Measurements from ENCODE around the gene HOXD9. TPM values are rescaled to one million over a fixed set of nuclear protein-coding genes. Genes with fewer than 3 reads are reported as not detected.
A peak's percentile ranks its signal among the peaks of the same experiment; 100 is the strongest.

HOXD9 gene
- total and polyA plus RNA-seq, 2 of the 8 experiments (the other 6 are each of a cell fraction or from before 2014, with no cell fraction given): not detected

GRCh38 chr2:176105730-176106580 is 16.6 kb upstream of the HOXD9 start:
- Histone ChIP-seq H3K4me3 (ENCODE audit: extremely low read depth in 1 of 4, insufficient read depth in 2 of 4, low read depth in 3 of 4, low read length in 4 of 4) (peak overlapping the region in 1 of 4 experiments; percentile 50; a peak in 3 of 8 replicates), H2AK5ac (ENCODE audit: low read depth, low read length) (0 out of 2 replicates have a peak overlapping the region, but pooled peaks have one; percentile 92), H2BK15ac (ENCODE audit: low read length) (peak overlapping the region; percentile 88; the same call in 1 of the 2 replicates), H3K56ac (replicated peaks; ENCODE audit: insufficient read length, low read depth, low read length) (no peak overlapping the region), H3K4ac (replicated peaks; ENCODE audit: insufficient read length, low read depth, low read length) (no peak overlapping the region), H3K9ac (replicated peaks in 1 of 4; ENCODE audit: extremely low read depth in 1 of 4, low read depth in 3 of 4, low read length in 3 of 4) (no peak overlapping the region), H3K4me2 (ENCODE audit: insufficient read depth in 1 of 2, low read depth in 2 of 2, low read length in 2 of 2) (peak overlapping the region; percentile 7 to 67; a peak in 3 of 4 replicates), H2BK12ac (ENCODE audit: low read depth, low read length) (peak overlapping the region; percentile 94; the same call in 1 of the 2 replicates), H3K18ac (ENCODE audit: extremely low read depth, low read length) (no peak overlapping the region; the same call in 1 of the 2 replicates), H3K23ac (ENCODE audit: insufficient read length) (no peak overlapping the region), H2AFZ (ENCODE audit: low read length) (no peak overlapping the region), H3K4me1 (replicated peaks in 1 of 4; ENCODE audit: control insufficient read depth in 3 of 4, insufficient read depth in 4 of 4, low read length in 3 of 4) (peaks cover 0 to 21% (median 10%) of the 10 kb centered on the region in 4 experiments; a peak in 5 of 7 replicates), H3K27ac (ENCODE audit: low read depth, low read length) (no peak overlapping the region), H4K91ac (replicated peaks; ENCODE audit: insufficient read length, low read length) (peak overlapping the region; percentile 47), H4K20me1 (replicated peaks in 1 of 2; ENCODE audit: control insufficient read depth in 1 of 2, insufficient read depth in 2 of 2, low read length in 2 of 2) (peaks cover 13 to 47% of the 10 kb centered on the region in 2 experiments), H4K5ac (ENCODE audit: insufficient read length, low read depth, low read length) (no peak overlapping the region), H2BK20ac (ENCODE audit: low read length) (peak overlapping the region; percentile 93), H3K79me1 (ENCODE audit: low read depth, low read length) (no peaks in the 10 kb centered on the region), H3K23me2 (ENCODE audit: low read depth, low read length) (0 out of 2 replicates have a peak, but pooled peaks cover 2% of the 10 kb centered on the region), H3K14ac (ENCODE audit: insufficient read length) (no peak overlapping the region), H3K27me3 (replicated peaks in 1 of 4; ENCODE audit: control insufficient read depth in 3 of 4, extremely low read depth in 1 of 4, insufficient read depth in 3 of 4, low read length in 3 of 4) (peaks cover 98 to 99% (median 99%) of the 10 kb centered on the region in 4 experiments), H3K79me2 (ENCODE audit: control insufficient read depth in 1 of 2, insufficient read depth in 2 of 2, low read length in 2 of 2) (no peaks in the 10 kb centered on the region), H2BK5ac (ENCODE audit: low read depth, low read length) (no peak overlapping the region), H3K9me3 (ENCODE audit: insufficient read depth in 2 of 2, low read depth in 1 of 2, low read length in 1 of 2) (no peaks in the 10 kb centered on the region), H2BK120ac (replicated peaks; ENCODE audit: low read depth, low read length) (no peak overlapping the region), H4K8ac (ENCODE audit: extremely low read depth, insufficient read depth, low read length) (no peak overlapping the region), H3K36me3 (ENCODE audit: control insufficient read depth in 2 of 4, insufficient read depth in 4 of 4, low read length in 3 of 4) (peaks cover 0 to 4% (median 0%) of the 10 kb centered on the region in 4 experiments; a peak in 1 of 8 replicates)
- ChIA-PET CTCF (ENCODE audit: partially characterized antibody) (interaction anchor here (0.6 to 4.6 kb wide), 8 partner anchors 8 to 1922 kb away, joined by 3 to 20 read pairs (median 6); no protein-coding TSS in a partner anchor), POLR2A (ENCODE audit: partially characterized antibody) (interaction anchor here (1.1 to 2.5 kb wide), 2 partner anchors 9 to 12 kb away, joined by 4 to 12 read pairs; no protein-coding TSS in a partner anchor)
- FAIRE-seq: no peak
- WGBS, 2 experiments (ENCODE audit: extremely low coverage in 1 of 2, insufficient coverage in 1 of 2, insufficient read length in 1 of 2, insufficient replicate concordance in 2 of 2, low coverage in 1 of 2, low lambda C conversion rate in 2 of 2, missing lambda C conversion rate in 1 of 2): 8% methylated on average over 24 of the region's 25 CpGs; no CpG with 5 or more reads in 1 of the 2 experiments
- TF ChIP-seq RNF2 (IDR thresholded peaks at IDR 0.05; ENCODE audit: borderline replicate concordance, low read depth, low read length, missing control alignments, poor library complexity, severe bottlenecking) (peak; percentile 41), CEBPB (IDR thresholded peaks at IDR 0.05; ENCODE audit: low read depth, low read length) (no peak), RXRA (IDR thresholded peaks at IDR 0.05; ENCODE audit: insufficient read depth, low read depth, low read length) (no peak), CBX8 (IDR thresholded peaks at IDR 0.05; ENCODE audit: borderline replicate concordance, low read depth, low read length) (peak; percentile 70; the same call in 1 of the 2 replicates), SUZ12 (IDR thresholded peaks at IDR 0.05; ENCODE audit: low read length) (peak; percentile 68; the same call in 1 of the 2 replicates), CTBP2 (IDR thresholded peaks at IDR 0.05; ENCODE audit: borderline replicate concordance, insufficient read depth, insufficient read length, low read length) (peak; percentile 40), YY1 (IDR thresholded peaks at IDR 0.05; ENCODE audit: low read depth, low read length) (no peak), GABPA (IDR thresholded peaks at IDR 0.05; ENCODE audit: borderline replicate concordance, insufficient read depth, low read length) (no peak)
- DNase-seq (ENCODE audit: low read depth in 1 of 2, low spot score in 2 of 2): peak in 1 of 2 experiments; percentile 62
